CD4-positive, alpha-beta memory T cell (primary cell): Measurements from ENCODE around the gene GPR173. TPM values are rescaled to one million over a fixed set of nuclear protein-coding genes. Genes with fewer than 3 reads are reported as not detected.
A peak's percentile ranks its signal among the peaks of the same experiment; 100 is the strongest.

Experiments
- CTCF ChIA-PET: fragments of 350-600 bp; sonication (Branson Sonifier 250); formaldehyde crosslinking; loops from one replicate; lab custom pipeline; 2021; ENCODE audit warnings: inconsistent platforms; ENCODE audit not compliant: partially characterized antibody; lab: Charles Lee
- POLR2A ChIA-PET: fragments of 350-600 bp; sonication (Branson Sonifier 250); formaldehyde crosslinking; loops from one replicate; lab custom pipeline; 2021; ENCODE audit not compliant: partially characterized antibody; lab: Charles Lee
- DNase-seq, 5 donors: peaks; one replicate each; pipeline versions ENCODE4 v3.0.0 to v3.0.0-alpha.2; 2020 to 2022; ENCODE audit warnings: mixed read lengths in 1 of 5
- H3K27ac ChIP-seq: one replicate; pipeline ENCODE4 v1.7.0; 2013; ENCODE audit warnings: low read depth, low read length
- H3K27me3 ChIP-seq: 2 replicates; pipeline ENCODE4 v1.7.0; 2013; ENCODE audit warnings: mild to moderate bottlenecking, low read length, moderate library complexity; ENCODE audit not compliant: insufficient read depth
- H3K36me3 ChIP-seq: 2 replicates; pipeline ENCODE4 v1.7.0; 2013; ENCODE audit warnings: mild to moderate bottlenecking, low read length, moderate library complexity; ENCODE audit not compliant: insufficient read depth
- H3K4me1 ChIP-seq: 2 replicates; pipeline ENCODE4 v1.7.0; 2013; ENCODE audit warnings: mild to moderate bottlenecking, low read length, moderate library complexity; ENCODE audit not compliant: insufficient read depth
- H3K4me3 ChIP-seq, 2 donors: one replicate each; pipeline ENCODE4 v1.7.0; 2013; ENCODE audit warnings: low read length in 2 of 2, mild to moderate bottlenecking in 1 of 2
- H3K9me3 ChIP-seq, 2 donors: one replicate each; pipeline ENCODE4 v1.7.0; 2013; ENCODE audit warnings: low read length in 2 of 2, control low read depth in 1 of 2; ENCODE audit not compliant: control insufficient read depth in 1 of 2
- H3K27ac Mint-ChIP-seq, 7 donors: one replicate each; pipeline ENCODE4 v1.8.0; 2020 to 2021; ENCODE audit warnings: mixed read lengths in 7 of 7, mild to moderate bottlenecking in 6 of 7, inconsistent platforms in 3 of 7, moderate library complexity in 3 of 7
- H3K27me3 Mint-ChIP-seq, 2 donors: one replicate each; pipeline ENCODE4 v1.8.0; 2020 to 2021; ENCODE audit warnings: mixed read lengths in 2 of 2
- H3K36me3 Mint-ChIP-seq, 2 donors: one replicate each; pipeline ENCODE4 v1.8.0; 2020 to 2021; ENCODE audit warnings: mixed read lengths in 2 of 2, inconsistent platforms in 1 of 2, mild to moderate bottlenecking in 1 of 2
- H3K4me1 Mint-ChIP-seq, 4 donors: one replicate each; pipeline ENCODE4 v1.8.0; 2020 to 2021; ENCODE audit warnings: mixed read lengths in 4 of 4, mild to moderate bottlenecking in 1 of 4
- H3K4me3 Mint-ChIP-seq, 8 donors: one replicate each; pipeline ENCODE4 v1.8.0; 2020 to 2021; ENCODE audit warnings: mixed read lengths in 8 of 8, mild to moderate bottlenecking in 7 of 8, moderate library complexity in 6 of 8, inconsistent platforms in 3 of 8
- H3K9me3 Mint-ChIP-seq, 8 donors: one replicate each; pipeline ENCODE4 v1.8.0; 2020 to 2021; ENCODE audit warnings: mixed read lengths in 8 of 8, mild to moderate bottlenecking in 5 of 8, inconsistent platforms in 3 of 8, moderate library complexity in 1 of 8
- intact Hi-C: fragments of 100-400 bp; cut with micrococcal nuclease; formaldehyde crosslinking; loops from one replicate; pipeline ENCODE4 v1.15.1; 2023
- polyA plus RNA-seq, 2 donors: library from polyadenylated mRNA; unstranded; fragments of 300-500 nt; fragmentation: Illumina TruSeq; gene quantifications; one replicate each; pipeline ENCODE4 v1.2.3, GENCODE V29; 2021
- total RNA-seq, 2 experiments: library from RNA; stranded (reverse); gene quantifications; one replicate each; pipeline ENCODE4 v1.2.3, GENCODE V29; 2021

Gene GPR173
- total and polyA plus RNA-seq, 4 experiments from 2014 or later, result not detected

- Mint-ChIP-seq H3K9me3 (peaks cover 0 to 2% (median 0%) of the 10 kb centered on the region in 8 donors), H3K36me3 (peaks cover 7 to 12% of the 10 kb centered on the region in 2 donors), H3K4me3 (peak overlapping the region in 1 of 8 donors; percentile 3), H3K4me1 (peaks cover 9 to 17% (median 13%) of the 10 kb centered on the region in 4 donors), H3K27me3 (no peaks in the 10 kb centered on the region), H3K27ac (no peak overlapping the region)
- H3K9me3 ChIP-seq, result no peaks in the 10 kb centered on the region
- ChIA-PET CTCF (no interaction called here), POLR2A (no interaction called here)
- no peak overlapping the region for H3K27ac ChIP-seq
- no peak for DNase-seq
- H3K36me3 ChIP-seq, result no peaks in the 10 kb centered on the region
- H3K27me3 ChIP-seq, result no peaks in the 10 kb centered on the region
- H3K4me1 ChIP-seq, result no peaks in the 10 kb centered on the region
- intact Hi-C loops, result no loop called here
- H3K4me3 ChIP-seq, result no peak overlapping the region
Observed at GRCh38 chrX:53126377-53126776, 77.8 kb downstream of the GPR173 start.

GRCh38 chrX:53128097-53128749 is 79.6 kb downstream of the GPR173 start:
- peaks cover 12 to 20% of the 10 kb centered on the region in 2 donors for H3K36me3 Mint-ChIP-seq
- no peak for DNase-seq
- POLR2A ChIA-PET, result no interaction called here
- Histone ChIP-seq H3K36me3 (no peaks in the 10 kb centered on the region), H3K4me1 (no peaks in the 10 kb centered on the region), H3K9me3 (no peaks in the 10 kb centered on the region), H3K27ac (no peak overlapping the region), H3K27me3 (no peaks in the 10 kb centered on the region), H3K4me3 (no peak overlapping the region)
- H3K4me3 Mint-ChIP-seq, result no peak overlapping the region
- H3K4me1 Mint-ChIP-seq, result peaks cover 8 to 17% (median 10%) of the 10 kb centered on the region in 4 donors
- H3K27me3 Mint-ChIP-seq, result no peaks in the 10 kb centered on the region
- no peak overlapping the region for H3K27ac Mint-ChIP-seq
- CTCF ChIA-PET, result no interaction called here
- peaks cover 0 to 2% (median 0%) of the 10 kb centered on the region in 8 donors for H3K9me3 Mint-ChIP-seq
- intact Hi-C loops, result no loop called here

Other genes starting within 250 kb of the GPR173 start
- gene XAGE5, start 237.5 kb upstream of the GPR173 start, total RNA-seq, result not detected
- gene XAGE5, start 237.5 kb upstream of the GPR173 start, polyA plus RNA-seq, result not detected
- gene XAGE3, start 180.7 kb upstream of the GPR173 start, total RNA-seq, result not detected
- gene XAGE3, start 180.7 kb upstream of the GPR173 start, polyA plus RNA-seq, result not detected
- gene FAM156B, start 151.5 kb upstream of the GPR173 start, total RNA-seq, result 1 to 10 TPM; 4.9 to 6.9 TPM
- 10 to 100 TPM in 1 of 2 donors, 1 to 10 TPM in 1; 2.8 to 11.2 TPM for gene FAM156B, start 151.5 kb upstream of the GPR173 start, polyA plus RNA-seq
- 10 to 100 TPM; 16.6 to 17.3 TPM for gene FAM156A, start 90.3 kb upstream of the GPR173 start, total RNA-seq
- 1 to 10 TPM; 3.2 to 3.8 TPM for gene FAM156A, start 90.3 kb upstream of the GPR173 start, polyA plus RNA-seq
- 100 to 1,000 TPM; 159 to 163 TPM for gene TSPYL2, start 33.6 kb downstream of the GPR173 start, total RNA-seq
- gene TSPYL2, start 33.6 kb downstream of the GPR173 start, polyA plus RNA-seq, result 10 to 100 TPM; 10.0 to 24.4 TPM
- 10 to 100 TPM; 19.9 to 23.4 TPM for gene KANTR, start 45.4 kb downstream of the GPR173 start, total RNA-seq
- gene KANTR, start 45.4 kb downstream of the GPR173 start, polyA plus RNA-seq, result 1 to 10 TPM; 1.6 to 3.4 TPM
- 100 to 1,000 TPM; 120 to 127 TPM for gene KDM5C, start 176.4 kb downstream of the GPR173 start, total RNA-seq
- gene KDM5C, start 176.4 kb downstream of the GPR173 start, polyA plus RNA-seq, result 10 to 100 TPM in 1 of 2 donors, 1 to 10 TPM in 1; 8.0 to 26.2 TPM
- gene IQSEC2, start 232.8 kb downstream of the GPR173 start, total RNA-seq, result 1 to 10 TPM; 1.5 TPM
- under 1 TPM; 0.12 to 0.33 TPM for gene IQSEC2, start 232.8 kb downstream of the GPR173 start, polyA plus RNA-seq